RPMI8226 (cell line): ENCODE results near the gene APOB.

Source experiments
- DNase-seq: peaks from one replicate; pipeline ENCODE4 v3.0.0-alpha.2; 2015

APOB gene

DNA sequence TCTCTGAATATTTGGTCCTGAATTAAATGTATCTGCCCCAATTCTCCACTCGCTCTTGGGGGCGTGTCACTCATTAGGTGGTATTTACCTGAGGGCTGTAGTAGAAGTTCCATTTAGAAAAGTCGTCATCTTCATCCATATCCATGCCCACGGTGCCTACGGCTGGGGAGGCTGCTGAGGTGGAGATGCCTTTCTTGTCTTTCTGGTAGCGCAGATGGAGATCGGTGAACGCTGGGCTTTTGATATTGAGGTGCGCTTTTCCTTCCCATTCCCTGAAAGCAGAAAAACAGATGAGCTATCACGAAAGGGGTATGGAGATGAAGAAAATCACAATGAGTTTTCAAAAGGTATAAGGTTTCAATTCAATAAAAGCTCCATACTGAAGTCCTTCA lies 39.7 kb downstream of the APOB start:
- no peak for DNase-seq

DNA sequence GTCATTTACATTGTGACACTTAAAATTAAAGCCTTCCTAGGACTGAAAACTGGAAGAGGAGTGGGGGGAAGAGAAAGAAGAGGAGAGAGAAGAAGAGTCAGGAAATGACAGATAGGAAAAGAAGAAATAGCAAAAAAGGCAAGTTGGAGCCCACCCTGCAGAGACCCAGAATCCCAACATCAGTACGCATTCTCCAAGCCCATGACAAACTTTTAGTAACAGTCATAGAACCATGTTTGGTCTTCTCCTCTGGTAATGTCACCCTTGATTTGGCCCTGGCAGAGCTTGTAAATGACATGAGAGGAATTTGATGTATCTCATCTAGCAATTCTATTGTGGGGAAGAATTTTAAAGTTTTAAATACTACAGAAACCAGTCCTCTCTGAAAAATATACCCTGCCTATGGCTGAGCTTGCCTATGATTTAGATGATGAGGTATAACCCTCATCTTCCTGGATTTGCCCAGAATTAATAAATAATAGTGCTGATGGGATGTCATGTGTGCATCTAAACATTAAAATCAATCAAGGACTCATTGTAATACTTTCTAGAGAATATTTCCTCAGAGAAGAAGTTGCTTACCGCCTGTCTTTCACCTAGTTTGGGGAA lies 40.2 kb downstream of the APOB start:
- no peak for DNase-seq

- DNase-seq: no peak
Observed at GRCh38 chr2:21002814-21003192, 41.1 kb downstream of the APOB start.

GRCh38 chr2:21001988-21002813 lies 41.7 kb downstream of the APOB start:
- DNase-seq: no peak

- no peak for DNase-seq
Observed at GRCh38 chr2:21001225-21001946, 42.5 kb downstream of the APOB start.

GRCh38 chr2:20999906-21000645 lies 43.8 kb downstream of the APOB start:
- no peak for DNase-seq

- no peak for DNase-seq
Observed at GRCh38 chr2:20998972-20999905, 44.6 kb downstream of the APOB start.

- DNase-seq: no peak
Observed at GRCh38 chr2:20997953-20998722, 45.7 kb downstream of the APOB start.

DNA sequence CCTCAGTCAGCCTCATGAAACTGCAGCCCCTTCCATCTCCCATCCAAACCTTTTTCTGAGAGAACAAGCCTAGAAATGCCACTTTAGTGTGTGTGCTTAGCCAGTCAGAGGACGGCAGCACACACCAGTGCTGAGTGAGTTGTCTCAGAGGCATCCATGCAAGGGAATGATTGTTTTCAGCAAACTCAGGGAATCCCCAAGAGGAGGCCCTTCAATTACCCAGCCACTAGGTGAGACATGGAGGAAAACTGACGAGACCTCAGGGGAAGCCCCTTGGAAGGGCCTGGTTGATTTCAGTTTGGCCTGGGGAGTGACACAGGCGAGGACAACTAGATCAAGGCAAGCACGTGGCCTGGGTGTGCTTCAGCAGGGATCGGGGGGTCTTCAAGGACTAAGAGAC lies 49.7 kb downstream of the APOB start:
- no peak for DNase-seq

- DNase-seq: no peak
Observed at GRCh38 chr2:20992201-20992711, 51.6 kb downstream of the APOB start.

GRCh38 chr2:20990442-20991430 lies 53.1 kb downstream of the APOB start:
- DNase-seq: no peak

DNA sequence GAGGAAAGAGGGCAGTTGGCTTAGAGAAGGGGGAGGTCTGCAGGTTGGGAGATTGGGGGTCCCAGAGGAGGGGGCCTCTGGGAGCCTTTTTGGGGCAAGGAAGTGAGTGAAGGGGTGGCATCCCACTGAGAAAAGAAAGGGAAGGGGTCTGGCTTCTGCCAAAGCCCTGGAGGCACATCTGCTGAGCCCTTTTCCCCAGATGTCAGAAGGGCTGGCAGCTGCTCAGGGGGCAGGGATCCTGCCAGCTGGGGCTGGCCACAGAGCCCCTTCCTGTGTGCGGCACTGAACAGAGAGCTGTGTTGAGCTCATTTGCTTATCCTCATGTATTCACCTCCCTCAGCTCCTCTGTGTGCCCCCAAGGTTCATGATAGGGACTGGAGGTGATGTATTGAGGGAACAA lies 54.5 kb downstream of the APOB start:
- no peak for DNase-seq

GRCh38 chr2:20988905-20989304 lies 55.0 kb downstream of the APOB start:
- no peak for DNase-seq

GRCh38 chr2:20986024-20986939 lies 57.6 kb downstream of the APOB start:
- no peak for DNase-seq

DNA sequence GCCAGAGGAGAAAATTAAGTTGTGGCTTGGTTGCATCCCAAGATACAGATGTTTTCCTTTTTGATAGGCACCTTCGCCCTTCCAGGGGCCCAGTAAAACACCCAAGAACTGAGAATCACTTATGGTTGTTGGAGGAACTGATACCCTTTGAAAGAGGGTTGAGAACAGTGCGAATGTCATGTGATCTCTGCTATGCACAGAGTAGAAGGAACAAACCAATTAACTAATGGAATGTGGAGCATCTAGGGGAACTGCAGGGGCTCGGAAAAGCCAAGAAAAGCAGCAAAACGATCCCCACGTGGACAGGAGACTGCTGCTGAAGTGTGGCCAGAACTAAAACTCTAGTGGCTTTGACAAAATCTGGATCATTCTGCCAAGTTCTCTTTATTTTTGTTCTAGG lies 58.8 kb downstream of the APOB start:
- no peak for DNase-seq

DNA sequence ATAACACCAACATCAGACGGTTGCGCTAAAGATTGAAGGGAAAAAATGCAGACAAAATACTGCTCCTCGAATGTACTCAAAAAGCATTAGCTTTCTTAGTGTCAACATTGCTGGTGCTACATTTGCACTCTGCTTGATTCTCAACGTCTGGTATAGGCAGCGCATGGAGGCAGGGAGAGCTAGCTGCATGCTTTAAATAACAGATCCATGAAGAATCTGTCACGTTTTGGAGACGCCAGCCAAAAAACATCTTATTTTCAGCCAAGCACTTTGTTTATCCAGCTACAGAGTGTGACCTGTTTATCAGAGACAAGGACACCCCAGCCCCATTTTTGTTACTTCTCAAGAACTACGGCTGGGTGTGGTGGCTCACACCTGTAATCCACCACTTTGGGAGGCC lies 59.5 kb downstream of the APOB start:
- DNase-seq: no peak

DNA sequence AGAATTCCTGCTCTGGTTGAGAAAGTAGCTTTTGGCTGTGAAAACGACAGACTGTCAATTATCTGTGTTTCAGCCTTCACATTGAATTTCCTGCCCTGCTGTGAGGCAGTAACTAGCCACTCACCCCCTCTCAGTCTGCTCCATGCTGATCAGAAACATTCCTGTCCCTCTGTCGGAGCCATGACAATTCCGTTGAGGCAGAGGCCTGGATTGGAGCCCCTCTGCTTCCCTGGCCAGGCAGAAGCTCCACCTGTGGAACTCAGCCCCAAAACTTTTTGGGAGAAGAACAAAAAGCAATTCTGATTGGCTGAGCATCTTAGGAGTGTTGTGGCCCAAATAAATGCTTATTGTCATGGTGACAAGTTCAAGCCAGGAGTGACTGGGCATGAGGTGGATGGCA lies 60.0 kb downstream of the APOB start:
- no peak for DNase-seq

- DNase-seq: no peak
Observed at GRCh38 chr2:20982861-20983260, 61.0 kb downstream of the APOB start.
